HG03025 (cell line): Measurements from ENCODE around the gene MS4A14.
"Not testable (repeated sequence)": the region's sequence is repeated elsewhere in the genome, so short reads cannot be mapped to it uniquely, and the experiment has no call there.

Experiments
- ATAC-seq: cut with Tn5 transposase; IDR thresholded peaks from one replicate; pipeline ENCODE4 v1.9.1; 2021; ENCODE audit warnings: mild to moderate bottlenecking, moderate library complexity; ENCODE audit not compliant: unreplicated experiment, low FRiP score

The MS4A14 gene

GRCh38 chr11:60396382-60396781 lies at the start of gene MS4A14:
Gene MS4A14, plus strand, starts transcription at chr11:60396459. Its CDS starts 120 bp downstream, at chr11:60396579.
- ATAC-seq = no peak

GRCh38 chr11:60347084-60347797 lies 49.0 kb upstream of the MS4A14 start:
- ATAC-seq = peak; percentile 67

GRCh38 chr11:60348116-60348515 lies 48.1 kb upstream of the MS4A14 start:
- ATAC-seq = no peak

- ATAC-seq = no peak
Measured at GRCh38 chr11:60349990-60350389, 46.3 kb upstream of the MS4A14 start.

- no peak for ATAC-seq
Measured at GRCh38 chr11:60357771-60358170, 38.5 kb upstream of the MS4A14 start.

GRCh38 chr11:60360621-60361020 lies 35.6 kb upstream of the MS4A14 start:
- ATAC-seq = no peak

GRCh38 chr11:60362241-60362640 lies 34.0 kb upstream of the MS4A14 start:
- no peak for ATAC-seq

- ATAC-seq = no peak
Measured at GRCh38 chr11:60363542-60364470, 32.5 kb upstream of the MS4A14 start.

GRCh38 chr11:60366262-60366904 lies 29.9 kb upstream of the MS4A14 start:
- ATAC-seq = not testable (repeated sequence)

GRCh38 chr11:60367009-60367408 lies 29.2 kb upstream of the MS4A14 start:
- ATAC-seq = peak; percentile 79

- ATAC-seq = no peak
Measured at GRCh38 chr11:60367896-60368295, 28.4 kb upstream of the MS4A14 start.

- ATAC-seq = no peak
Measured at GRCh38 chr11:60370252-60370810, 25.9 kb upstream of the MS4A14 start.

GRCh38 chr11:60370811-60371298 lies 25.4 kb upstream of the MS4A14 start:
- no peak for ATAC-seq

GRCh38 chr11:60371386-60371785 lies 24.9 kb upstream of the MS4A14 start:
- ATAC-seq = no peak

- no peak for ATAC-seq
Measured at GRCh38 chr11:60371854-60372253, 24.4 kb upstream of the MS4A14 start.

GRCh38 chr11:60372767-60373166 lies 23.5 kb upstream of the MS4A14 start:
- no peak for ATAC-seq

- no peak for ATAC-seq
Measured at GRCh38 chr11:60375316-60375715, 20.9 kb upstream of the MS4A14 start.

- ATAC-seq = no peak
Measured at GRCh38 chr11:60376601-60377000, 19.7 kb upstream of the MS4A14 start.

- ATAC-seq = no peak
Measured at GRCh38 chr11:60377401-60378136, 18.7 kb upstream of the MS4A14 start.

- ATAC-seq = peak; percentile 72
Measured at GRCh38 chr11:60378354-60378753, 17.9 kb upstream of the MS4A14 start, which contains the start of gene MS4A7. Gene MS4A7, plus strand, starts transcription at chr11:60378532. Its CDS starts 4,610 bp downstream, at chr11:60383142.
